ENCODE data around the gene SLC17A5. TPM values are rescaled to one million over a fixed set of nuclear protein-coding genes. Genes with fewer than 3 reads are reported as not detected.
A peak's percentile ranks its signal among the peaks of the same experiment; 100 is the strongest.

Gene SLC17A5
- total and polyA plus RNA-seq, 10 of the 15 experiments (the other 5 are each of a cell fraction or from before 2014, with no cell fraction given): 2.3 to 7.2 (median 5.0) TPM

GRCh38 chr6:73580247-73581149 is 73.3 kb downstream of the SLC17A5 start (continued):
- TF ChIP-seq, protein P1, sequence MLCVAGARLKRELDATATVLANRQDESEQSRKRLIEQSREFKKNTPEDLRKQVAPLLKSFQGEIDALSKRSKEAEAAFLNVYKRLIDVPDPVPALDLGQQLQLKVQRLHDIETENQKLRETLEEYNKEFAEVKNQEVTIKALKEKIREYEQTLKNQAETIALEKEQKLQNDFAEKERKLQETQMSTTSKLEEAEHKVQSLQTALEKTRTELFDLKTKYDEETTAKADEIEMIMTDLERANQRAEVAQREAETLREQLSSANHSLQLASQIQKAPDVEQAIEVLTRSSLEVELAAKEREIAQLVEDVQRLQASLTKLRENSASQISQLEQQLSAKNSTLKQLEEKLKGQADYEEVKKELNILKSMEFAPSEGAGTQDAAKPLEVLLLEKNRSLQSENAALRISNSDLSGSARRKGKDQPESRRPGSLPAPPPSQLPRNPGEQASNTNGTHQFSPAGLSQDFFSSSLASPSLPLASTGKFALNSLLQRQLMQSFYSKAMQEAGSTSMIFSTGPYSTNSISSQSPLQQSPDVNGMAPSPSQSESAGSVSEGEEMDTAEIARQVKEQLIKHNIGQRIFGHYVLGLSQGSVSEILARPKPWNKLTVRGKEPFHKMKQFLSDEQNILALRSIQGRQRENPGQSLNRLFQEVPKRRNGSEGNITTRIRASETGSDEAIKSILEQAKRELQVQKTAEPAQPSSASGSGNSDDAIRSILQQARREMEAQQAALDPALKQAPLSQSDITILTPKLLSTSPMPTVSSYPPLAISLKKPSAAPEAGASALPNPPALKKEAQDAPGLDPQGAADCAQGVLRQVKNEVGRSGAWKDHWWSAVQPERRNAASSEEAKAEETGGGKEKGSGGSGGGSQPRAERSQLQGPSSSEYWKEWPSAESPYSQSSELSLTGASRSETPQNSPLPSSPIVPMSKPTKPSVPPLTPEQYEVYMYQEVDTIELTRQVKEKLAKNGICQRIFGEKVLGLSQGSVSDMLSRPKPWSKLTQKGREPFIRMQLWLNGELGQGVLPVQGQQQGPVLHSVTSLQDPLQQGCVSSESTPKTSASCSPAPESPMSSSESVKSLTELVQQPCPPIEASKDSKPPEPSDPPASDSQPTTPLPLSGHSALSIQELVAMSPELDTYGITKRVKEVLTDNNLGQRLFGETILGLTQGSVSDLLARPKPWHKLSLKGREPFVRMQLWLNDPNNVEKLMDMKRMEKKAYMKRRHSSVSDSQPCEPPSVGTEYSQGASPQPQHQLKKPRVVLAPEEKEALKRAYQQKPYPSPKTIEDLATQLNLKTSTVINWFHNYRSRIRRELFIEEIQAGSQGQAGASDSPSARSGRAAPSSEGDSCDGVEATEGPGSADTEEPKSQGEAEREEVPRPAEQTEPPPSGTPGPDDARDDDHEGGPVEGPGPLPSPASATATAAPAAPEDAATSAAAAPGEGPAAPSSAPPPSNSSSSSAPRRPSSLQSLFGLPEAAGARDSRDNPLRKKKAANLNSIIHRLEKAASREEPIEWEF (IDR thresholded peaks at IDR 0.05; ENCODE audit: insufficient replicate concordance, low read depth, low read length): no peak
- TF ChIP-seq E4F1 (IDR thresholded peaks at IDR 0.05; ENCODE audit: borderline replicate concordance, partially characterized antibody): no peak
- TF ChIP-seq ASH2L (IDR thresholded peaks at IDR 0.05; ENCODE audit: borderline replicate concordance, low read depth): 0 out of 2 replicates have a peak, but pooled peaks have one; percentile 72
- TF ChIP-seq SMC3 (IDR thresholded peaks at IDR 0.05; ENCODE audit: borderline replicate concordance, low read length): no peak; the same call in 1 of the 2 replicates
- TF ChIP-seq SIN3A (IDR thresholded peaks at IDR 0.05; ENCODE audit: low read depth, low read length): no peak
- peak; percentile 54; the same call in 1 of the 2 replicates for TF ChIP-seq ZNF207 (IDR thresholded peaks at IDR 0.05; ENCODE audit: borderline replicate concordance)
- TF ChIP-seq RFX5 (IDR thresholded peaks at IDR 0.05; ENCODE audit: low read depth, low read length): no peak
- peak; percentile 83 for TF ChIP-seq MEF2A (IDR thresholded peaks at IDR 0.05; ENCODE audit: insufficient read depth, low read depth, low read length)
- TF ChIP-seq, protein P2, sequence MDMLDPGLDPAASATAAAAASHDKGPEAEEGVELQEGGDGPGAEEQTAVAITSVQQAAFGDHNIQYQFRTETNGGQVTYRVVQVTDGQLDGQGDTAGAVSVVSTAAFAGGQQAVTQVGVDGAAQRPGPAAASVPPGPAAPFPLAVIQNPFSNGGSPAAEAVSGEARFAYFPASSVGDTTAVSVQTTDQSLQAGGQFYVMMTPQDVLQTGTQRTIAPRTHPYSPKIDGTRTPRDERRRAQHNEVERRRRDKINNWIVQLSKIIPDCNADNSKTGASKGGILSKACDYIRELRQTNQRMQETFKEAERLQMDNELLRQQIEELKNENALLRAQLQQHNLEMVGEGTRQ (IDR thresholded peaks at IDR 0.05; ENCODE audit: borderline replicate concordance, low read depth, low read length): no peak
- no peak for TF ChIP-seq IRF4 (IDR thresholded peaks at IDR 0.05; ENCODE audit: low read depth, low read length)
- TF ChIP-seq HDAC6 (IDR thresholded peaks at IDR 0.05; ENCODE audit: unreplicated experiment): no peak
- TF ChIP-seq, protein P3, sequence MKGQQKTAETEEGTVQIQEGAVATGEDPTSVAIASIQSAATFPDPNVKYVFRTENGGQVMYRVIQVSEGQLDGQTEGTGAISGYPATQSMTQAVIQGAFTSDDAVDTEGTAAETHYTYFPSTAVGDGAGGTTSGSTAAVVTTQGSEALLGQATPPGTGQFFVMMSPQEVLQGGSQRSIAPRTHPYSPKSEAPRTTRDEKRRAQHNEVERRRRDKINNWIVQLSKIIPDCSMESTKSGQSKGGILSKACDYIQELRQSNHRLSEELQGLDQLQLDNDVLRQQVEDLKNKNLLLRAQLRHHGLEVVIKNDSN (IDR thresholded peaks at IDR 0.05; ENCODE audit: borderline replicate concordance, extremely low read length, insufficient read depth, low read depth, low read length): no peak
- peak; percentile 92 for TF ChIP-seq NFIC (IDR thresholded peaks at IDR 0.05; ENCODE audit: low read depth, low read length)
- no peak for TF ChIP-seq YBX1 (IDR thresholded peaks at IDR 0.05)
- no peak for TF ChIP-seq CEBPZ (IDR thresholded peaks at IDR 0.05; ENCODE audit: low read depth, low read length)
